AG09309 (cell line): ENCODE measurements around the gene SLC43A3.

Experiments
- DNase-seq: peaks from one replicate; pipeline ENCODE4 v3.0.0-alpha.2; 2010; ENCODE audit warnings: low read depth
- H3K4me3 ChIP-seq: 2 replicates; pipeline ENCODE4 v1.5.1; 2011; ENCODE audit warnings: mild to moderate bottlenecking, low read depth, low read length, moderate library complexity; ENCODE audit not compliant: control insufficient read depth
- TF ChIP-seq, protein P1 (sequence below): IDR thresholded peaks from 2 replicates; pipeline ENCODE4 v1.5.1; 2011; ENCODE audit warnings: mild to moderate bottlenecking, low read depth, low read length, inconsistent platforms; ENCODE audit not compliant: insufficient read depth, control insufficient read depth; ENCODE audit errors: missing control alignments

Gene SLC43A3

DNA sequence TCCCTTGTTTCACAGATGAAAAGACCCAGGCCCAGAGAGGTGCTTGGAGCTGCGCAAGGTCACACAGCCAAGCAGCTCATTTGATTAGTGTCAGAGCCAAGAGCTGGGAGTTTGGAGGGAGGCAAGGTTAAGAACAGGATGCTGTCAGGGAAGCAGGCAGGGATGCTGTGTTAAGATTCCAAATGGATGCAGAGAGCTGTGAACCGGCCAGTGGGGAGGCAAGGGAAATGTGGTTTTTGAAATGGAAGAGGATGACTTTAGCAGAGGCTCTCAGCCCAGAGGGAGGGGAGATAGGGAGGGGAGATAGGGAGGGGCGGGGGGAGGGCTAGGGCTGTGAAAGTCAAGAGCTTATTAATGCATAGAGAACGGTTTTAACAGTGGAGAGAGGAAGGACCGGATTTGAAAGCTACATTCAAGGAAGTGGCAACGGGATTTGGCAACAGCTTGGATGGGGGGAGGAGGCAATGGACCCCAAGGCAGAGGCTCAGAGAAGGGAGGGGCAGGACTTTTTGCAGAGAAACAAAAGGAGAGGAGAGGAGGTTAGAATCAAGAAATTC is 46.4 kb upstream of the SLC43A3 start:
- TF ChIP-seq, protein P1, sequence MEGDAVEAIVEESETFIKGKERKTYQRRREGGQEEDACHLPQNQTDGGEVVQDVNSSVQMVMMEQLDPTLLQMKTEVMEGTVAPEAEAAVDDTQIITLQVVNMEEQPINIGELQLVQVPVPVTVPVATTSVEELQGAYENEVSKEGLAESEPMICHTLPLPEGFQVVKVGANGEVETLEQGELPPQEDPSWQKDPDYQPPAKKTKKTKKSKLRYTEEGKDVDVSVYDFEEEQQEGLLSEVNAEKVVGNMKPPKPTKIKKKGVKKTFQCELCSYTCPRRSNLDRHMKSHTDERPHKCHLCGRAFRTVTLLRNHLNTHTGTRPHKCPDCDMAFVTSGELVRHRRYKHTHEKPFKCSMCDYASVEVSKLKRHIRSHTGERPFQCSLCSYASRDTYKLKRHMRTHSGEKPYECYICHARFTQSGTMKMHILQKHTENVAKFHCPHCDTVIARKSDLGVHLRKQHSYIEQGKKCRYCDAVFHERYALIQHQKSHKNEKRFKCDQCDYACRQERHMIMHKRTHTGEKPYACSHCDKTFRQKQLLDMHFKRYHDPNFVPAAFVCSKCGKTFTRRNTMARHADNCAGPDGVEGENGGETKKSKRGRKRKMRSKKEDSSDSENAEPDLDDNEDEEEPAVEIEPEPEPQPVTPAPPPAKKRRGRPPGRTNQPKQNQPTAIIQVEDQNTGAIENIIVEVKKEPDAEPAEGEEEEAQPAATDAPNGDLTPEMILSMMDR: no peak
- DNase-seq: no peak

DNA sequence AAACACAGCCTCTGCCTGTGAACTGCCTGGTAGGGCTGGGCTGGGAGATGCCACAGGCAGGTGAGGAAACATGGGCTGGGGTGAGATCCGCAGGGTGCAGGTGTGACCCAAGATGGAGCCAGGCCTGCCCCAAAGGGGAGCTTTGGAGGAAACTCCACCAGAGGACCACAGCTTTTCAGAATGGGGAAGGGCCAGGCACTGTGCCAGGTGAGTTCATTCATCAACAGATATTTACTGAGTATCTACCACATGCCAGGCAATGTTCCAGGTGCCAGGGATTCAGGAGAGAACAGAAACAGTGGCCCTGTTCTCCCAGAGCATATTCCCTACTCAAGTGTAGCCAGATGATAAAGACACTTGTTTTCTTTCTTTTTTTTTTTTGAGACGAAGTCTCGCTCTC is 44.6 kb upstream of the SLC43A3 start:
- TF ChIP-seq, protein P1: no peak
- H3K4me3 ChIP-seq: no peak overlapping the region
- no peak for DNase-seq

More for the DNA sequence above, 46.4 kb upstream of the SLC43A3 start:
- H3K4me3 ChIP-seq: no peak overlapping the region

DNA sequence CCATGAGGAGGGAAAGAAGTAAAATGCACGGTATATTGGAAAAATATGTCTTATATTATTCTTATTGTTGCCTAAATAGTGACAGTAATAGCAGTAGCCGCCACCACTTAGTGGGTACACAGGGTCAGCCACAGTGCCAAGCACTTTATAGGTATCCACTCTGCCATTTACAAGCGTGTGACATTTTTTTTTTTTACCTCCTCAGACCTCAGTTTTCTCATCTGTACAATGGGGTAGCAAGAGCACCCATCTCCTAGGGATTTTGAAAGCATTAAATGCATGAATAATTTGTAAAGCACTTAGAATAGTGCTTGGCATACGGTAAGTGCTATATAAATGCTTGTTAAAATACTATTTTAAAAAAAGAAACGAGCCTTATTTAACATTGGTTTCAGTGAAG is 42.3 kb upstream of the SLC43A3 start:
- no peak overlapping the region for H3K4me3 ChIP-seq
- DNase-seq: no peak
- TF ChIP-seq, protein P1: no peak

DNA sequence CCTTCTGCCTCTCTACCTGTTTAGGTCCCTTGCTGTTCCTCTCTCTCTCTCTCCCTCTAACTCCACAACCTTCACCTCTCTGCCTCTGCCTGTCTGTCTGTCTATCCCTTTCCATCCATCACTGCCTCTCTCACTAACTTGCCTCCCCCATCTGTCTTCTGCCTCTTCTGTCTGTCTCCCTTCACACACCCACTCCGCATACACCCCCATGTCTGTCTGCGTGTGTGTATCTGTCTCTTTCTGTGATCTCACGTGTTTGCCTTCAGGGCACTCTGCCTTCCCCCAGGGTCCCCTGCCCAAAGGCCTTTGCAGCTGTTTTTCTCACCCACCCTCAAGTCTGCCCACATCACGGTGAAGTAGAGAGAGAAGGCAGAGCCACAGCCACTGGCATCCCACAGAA is 41.4 kb upstream of the SLC43A3 start:
- no peak for DNase-seq
- H3K4me3 ChIP-seq: no peak overlapping the region
- TF ChIP-seq, protein P1: no peak

DNA sequence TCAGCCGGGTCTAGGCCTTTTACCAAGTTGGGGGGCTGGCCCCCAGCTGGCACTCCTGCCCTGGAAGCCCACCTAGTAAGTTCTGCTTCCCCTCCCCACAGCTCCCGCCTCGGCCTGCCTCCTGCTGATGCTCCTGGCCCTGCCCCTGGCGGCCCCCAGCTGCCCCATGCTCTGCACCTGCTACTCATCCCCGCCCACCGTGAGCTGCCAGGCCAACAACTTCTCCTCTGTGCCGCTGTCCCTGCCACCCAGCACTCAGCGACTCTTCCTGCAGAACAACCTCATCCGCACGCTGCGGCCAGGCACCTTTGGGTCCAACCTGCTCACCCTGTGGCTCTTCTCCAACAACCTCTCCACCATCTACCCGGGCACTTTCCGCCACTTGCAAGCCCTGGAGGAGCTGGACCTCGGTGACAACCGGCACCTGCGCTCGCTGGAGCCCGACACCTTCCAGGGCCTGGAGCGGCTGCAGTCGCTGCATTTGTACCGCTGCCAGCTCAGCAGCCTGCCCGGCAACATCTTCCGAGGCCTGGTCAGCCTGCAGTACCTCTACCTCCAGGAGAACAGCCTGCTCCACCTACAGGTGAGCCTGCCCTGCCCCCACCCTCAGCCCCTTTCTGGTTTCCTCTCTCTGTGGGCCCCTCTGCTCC is 40.7 kb upstream of the SLC43A3 start:
- TF ChIP-seq, protein P1: no peak
- no peak overlapping the region for H3K4me3 ChIP-seq
- no peak for DNase-seq

DNA sequence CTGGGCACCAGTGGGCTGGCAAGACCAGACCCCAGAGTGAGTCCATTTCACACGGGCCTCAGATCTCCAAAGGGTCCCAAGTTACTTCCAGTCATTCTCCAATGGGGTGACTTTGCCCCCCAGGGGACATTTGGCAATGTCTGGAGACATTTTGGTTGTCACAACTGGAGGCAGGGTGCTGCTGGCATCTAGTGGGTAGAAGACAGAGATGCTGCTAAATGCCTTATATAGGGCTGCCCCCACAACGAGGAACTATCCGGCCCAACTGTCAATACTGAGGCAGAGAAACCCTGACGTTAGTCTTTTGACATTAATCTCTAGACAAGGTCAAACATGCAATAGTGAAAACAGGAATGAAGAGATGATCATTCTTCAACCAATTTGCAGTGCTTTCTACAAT is 39.8 kb upstream of the SLC43A3 start:
- DNase-seq: no peak
- TF ChIP-seq, protein P1: peak; percentile 10
- H3K4me3 ChIP-seq: no peak overlapping the region
